ENCODE data around the gene TIAM2. TPM values are rescaled to one million over a fixed set of nuclear protein-coding genes. Genes with fewer than 3 reads are reported as not detected.

The TIAM2 gene
- total RNA-seq, 2 donors from 2014 or later = 9.3 to 10.3 TPM

DNA sequence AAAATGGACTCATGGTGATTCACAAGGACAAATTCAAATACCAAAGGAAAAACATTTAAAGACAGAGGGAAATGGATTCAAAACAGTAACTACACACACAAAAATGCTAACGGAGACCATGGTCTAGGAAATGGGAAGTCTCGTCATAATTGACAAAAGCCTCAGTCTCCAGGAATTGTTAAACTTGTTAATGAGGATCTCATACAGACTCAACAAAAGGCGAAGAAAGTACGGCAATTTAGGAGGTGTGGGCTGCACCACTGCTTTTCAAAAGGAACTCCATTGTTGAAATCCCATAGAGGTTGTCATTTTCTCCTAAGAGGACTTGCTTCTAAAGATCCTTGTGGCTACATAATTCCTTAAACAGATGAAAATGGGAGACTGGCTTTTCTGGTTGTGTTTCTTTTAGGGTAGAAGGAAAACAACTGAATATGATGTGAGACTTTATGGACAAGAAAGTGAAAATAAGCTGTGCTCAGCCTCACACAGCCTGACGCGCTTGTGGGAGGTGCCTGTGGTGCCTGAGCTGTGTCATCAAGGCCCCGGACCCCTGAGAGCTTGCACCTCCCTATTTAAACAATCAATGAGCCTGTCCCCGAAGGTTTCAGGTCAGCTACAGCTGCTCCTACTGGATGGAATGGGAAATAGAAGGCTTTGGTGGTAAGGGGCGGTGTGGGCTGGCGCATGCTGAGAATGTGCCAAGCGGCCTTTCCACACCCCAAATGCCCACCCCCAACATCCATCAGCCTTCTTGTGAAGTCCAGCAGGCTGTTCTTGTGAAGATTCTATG, 266.2 kb downstream of the TIAM2 start:
- Histone ChIP-seq H3K27me3 (no peaks in the 10 kb centered on the region), H3K4me1 (no peaks in the 10 kb centered on the region), H3K9me3 (no peaks in the 10 kb centered on the region), H3K4me3 (no peak overlapping the region), H3K36me3 (peaks cover 24% of the 10 kb centered on the region), H3K27ac (no peak overlapping the region)
- TF ChIP-seq, protein P1, sequence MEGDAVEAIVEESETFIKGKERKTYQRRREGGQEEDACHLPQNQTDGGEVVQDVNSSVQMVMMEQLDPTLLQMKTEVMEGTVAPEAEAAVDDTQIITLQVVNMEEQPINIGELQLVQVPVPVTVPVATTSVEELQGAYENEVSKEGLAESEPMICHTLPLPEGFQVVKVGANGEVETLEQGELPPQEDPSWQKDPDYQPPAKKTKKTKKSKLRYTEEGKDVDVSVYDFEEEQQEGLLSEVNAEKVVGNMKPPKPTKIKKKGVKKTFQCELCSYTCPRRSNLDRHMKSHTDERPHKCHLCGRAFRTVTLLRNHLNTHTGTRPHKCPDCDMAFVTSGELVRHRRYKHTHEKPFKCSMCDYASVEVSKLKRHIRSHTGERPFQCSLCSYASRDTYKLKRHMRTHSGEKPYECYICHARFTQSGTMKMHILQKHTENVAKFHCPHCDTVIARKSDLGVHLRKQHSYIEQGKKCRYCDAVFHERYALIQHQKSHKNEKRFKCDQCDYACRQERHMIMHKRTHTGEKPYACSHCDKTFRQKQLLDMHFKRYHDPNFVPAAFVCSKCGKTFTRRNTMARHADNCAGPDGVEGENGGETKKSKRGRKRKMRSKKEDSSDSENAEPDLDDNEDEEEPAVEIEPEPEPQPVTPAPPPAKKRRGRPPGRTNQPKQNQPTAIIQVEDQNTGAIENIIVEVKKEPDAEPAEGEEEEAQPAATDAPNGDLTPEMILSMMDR (IDR thresholded peaks at IDR 0.05) = no peak
- DNase-seq (ENCODE audit: low spot score) = no peak

DNA sequence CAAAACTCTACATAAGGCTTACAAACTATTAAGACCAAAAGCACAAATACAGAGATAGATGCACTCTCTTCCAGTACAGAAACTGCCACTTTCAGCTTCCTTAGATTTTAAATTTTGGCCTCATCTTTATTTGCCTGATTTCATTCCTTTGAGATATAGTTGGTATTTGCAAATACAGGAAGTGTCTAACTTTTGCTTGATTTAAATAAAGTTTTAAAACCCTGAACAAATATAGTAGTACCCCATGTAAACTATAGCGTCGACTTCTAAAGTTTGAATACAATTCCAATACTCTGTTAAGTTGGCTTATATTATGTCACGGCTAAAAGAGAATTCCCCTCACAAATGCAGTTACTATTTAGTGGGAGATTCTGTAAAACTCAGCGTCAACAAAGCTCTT, 267.5 kb downstream of the TIAM2 start:
- peaks cover 16% of the 10 kb centered on the region for H3K36me3 ChIP-seq
- no peaks in the 10 kb centered on the region for H3K27me3 ChIP-seq
- DNase-seq (ENCODE audit: low spot score) = no peak
- H3K27ac ChIP-seq = no peak overlapping the region
- no peaks in the 10 kb centered on the region for H3K9me3 ChIP-seq
- TF ChIP-seq, protein P1 (IDR thresholded peaks at IDR 0.05) = no peak
- no peaks in the 10 kb centered on the region for H3K4me1 ChIP-seq
- H3K4me3 ChIP-seq = no peak overlapping the region

DNA sequence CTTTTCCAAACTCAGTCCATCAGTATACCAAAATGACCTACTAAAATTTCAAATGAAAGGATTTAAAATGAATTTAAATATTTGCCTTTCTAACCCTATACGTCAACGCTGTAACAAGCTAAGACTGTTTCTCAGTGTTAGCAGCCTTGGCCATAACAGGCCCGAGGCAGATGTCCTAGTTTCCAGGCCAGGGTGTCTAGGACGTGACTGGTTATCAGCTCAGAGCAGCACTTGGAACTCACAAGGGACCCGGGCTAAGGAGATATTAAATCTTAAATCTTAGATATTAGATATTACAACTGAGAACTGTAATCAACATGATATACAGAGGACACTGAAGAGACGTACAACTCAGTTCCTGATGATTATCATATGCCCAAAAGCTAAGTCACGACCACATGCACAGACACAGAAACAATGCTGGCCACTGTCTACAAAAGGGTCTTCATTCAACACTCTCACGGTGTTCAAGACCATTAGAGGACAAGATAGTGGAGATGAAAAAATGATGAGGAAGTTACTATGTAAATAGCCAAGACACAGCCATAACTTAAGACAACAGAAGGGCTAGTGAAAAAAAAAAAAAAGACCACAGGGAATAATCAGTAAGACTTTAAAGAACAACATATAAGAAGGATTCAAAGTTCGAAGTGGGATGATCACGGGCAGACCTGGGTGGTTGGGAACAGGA, 268.4 kb downstream of the TIAM2 start, which contains the start of gene CLDN20:
CLDN20 (plus strand) TSS at position 641 of the 691 bp plus-strand sequence. CDS start 11,707 bp downstream, outside the sequence.
- DNase-seq (ENCODE audit: low spot score) = no peak
- Histone ChIP-seq H3K4me3 (no peak within 1 kb of the TSS), H3K27me3 (no peaks in the 10 kb centered on the region), H3K9me3 (no peaks in the 10 kb centered on the region), H3K4me1 (no peaks in the 10 kb centered on the region), H3K36me3 (peaks cover 16% of the 10 kb centered on the region), H3K27ac (no peak within 1 kb of the TSS)
- TF ChIP-seq, protein P1 (IDR thresholded peaks at IDR 0.05) = no peak

DNA sequence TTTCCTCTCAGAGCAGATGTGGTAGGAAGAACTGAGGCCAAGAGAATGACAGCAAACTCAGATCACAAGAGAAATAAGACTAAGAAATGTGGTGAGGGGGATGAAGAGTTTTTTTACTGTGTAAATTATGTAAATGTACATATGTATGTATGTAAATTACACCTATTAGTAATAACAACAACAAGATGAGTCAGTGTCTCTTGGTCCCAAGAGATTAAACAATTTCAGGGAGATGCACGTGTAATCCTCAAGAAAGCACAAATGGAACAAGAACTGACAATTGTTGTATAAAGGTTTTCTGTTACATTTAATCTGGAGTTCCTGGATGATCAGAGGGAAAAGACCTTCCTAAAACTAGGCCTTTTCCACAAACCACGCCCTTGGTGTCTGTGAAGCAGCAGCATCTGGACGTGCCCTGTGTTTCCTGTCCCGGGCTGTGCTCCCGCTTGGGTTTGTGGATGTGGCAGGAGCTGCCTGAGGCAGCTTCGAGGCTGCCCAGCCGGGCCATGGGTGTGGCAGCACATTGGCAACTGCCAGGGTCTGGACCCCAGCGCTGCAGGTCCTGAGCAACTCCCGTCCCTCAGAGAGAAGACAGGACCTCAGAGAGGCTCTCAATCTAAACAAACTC, 269.7 kb downstream of the TIAM2 start:
- no peaks in the 10 kb centered on the region for H3K27me3 ChIP-seq
- no peaks in the 10 kb centered on the region for H3K4me1 ChIP-seq
- no peak overlapping the region for H3K27ac ChIP-seq
- DNase-seq (ENCODE audit: low spot score) = no peak
- no peak overlapping the region for H3K4me3 ChIP-seq
- H3K9me3 ChIP-seq = no peaks in the 10 kb centered on the region
- peaks cover 7% of the 10 kb centered on the region for H3K36me3 ChIP-seq
- TF ChIP-seq, protein P1 (IDR thresholded peaks at IDR 0.05) = no peak

DNA sequence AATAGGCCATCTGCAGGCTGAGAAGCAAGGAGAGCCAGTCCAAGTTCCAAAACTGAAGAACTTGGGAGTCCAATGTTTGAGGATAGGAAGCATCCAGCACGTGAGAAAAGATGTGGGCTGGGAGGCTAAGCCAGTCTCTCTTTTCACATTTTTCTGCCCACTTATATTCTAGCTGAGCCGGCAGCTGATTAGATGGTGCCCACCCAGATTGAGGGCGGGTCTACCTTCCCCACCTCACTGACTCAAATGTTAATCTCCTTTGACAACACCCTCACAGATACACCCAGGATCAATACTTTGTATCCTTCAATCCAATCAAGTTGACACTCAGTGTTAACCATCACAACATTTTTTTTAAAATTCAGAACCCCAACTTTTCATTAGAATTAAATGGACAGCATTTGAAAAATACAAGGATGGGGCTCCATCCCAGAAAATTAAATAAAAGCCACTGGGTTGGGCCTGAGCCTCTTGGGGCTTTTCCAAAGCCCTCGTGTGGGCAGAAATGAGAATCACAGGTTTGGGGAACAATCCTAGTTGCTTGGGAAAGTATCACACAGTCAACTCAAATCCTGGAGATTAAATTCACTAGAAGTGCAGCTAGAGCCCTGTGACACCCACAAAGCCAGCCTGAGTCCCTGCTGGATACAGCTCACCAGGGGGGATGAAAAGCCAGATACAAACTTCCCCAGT, 270.9 kb downstream of the TIAM2 start:
- DNase-seq (ENCODE audit: low spot score) = no peak
- H3K9me3 ChIP-seq = no peaks in the 10 kb centered on the region
- TF ChIP-seq, protein P1 (IDR thresholded peaks at IDR 0.05) = no peak

More for the DNA sequence above, 270.9 kb downstream of the TIAM2 start:
- H3K4me3 ChIP-seq = no peak overlapping the region
- H3K27ac ChIP-seq = no peak overlapping the region
- no peaks in the 10 kb centered on the region for H3K4me1 ChIP-seq
- H3K36me3 ChIP-seq = no peaks in the 10 kb centered on the region
- no peaks in the 10 kb centered on the region for H3K27me3 ChIP-seq

Measured in right atrium auricular region (tissue), 2 donors.